Left renal cortex interstitium (tissue), 4 donors: Measurements from ENCODE around the gene DOCK1. TPM values are rescaled to one million over a fixed set of nuclear protein-coding genes. Genes with fewer than 3 reads are reported as not detected.

Experiments
- DNase-seq, 4 donors: peaks; one replicate each; pipeline ENCODE4 v3.0.0-alpha.2; 2013; ENCODE audit warnings: low read depth in 4 of 4, low spot score in 2 of 4, missing footprints in 1 of 4
- polyA plus RNA-seq, 4 donors: library from polyadenylated mRNA; unstranded; fragments of 120-200 nt; gene quantifications; one replicate each; pipeline ENCODE4 v1.2.1, GENCODE V29; 2013; ENCODE audit not compliant: insufficient read length in 4 of 4

Gene DOCK1
- polyA plus RNA-seq, 4 donors: 57.9 to 68.2 (median 64.3) TPM

DNA sequence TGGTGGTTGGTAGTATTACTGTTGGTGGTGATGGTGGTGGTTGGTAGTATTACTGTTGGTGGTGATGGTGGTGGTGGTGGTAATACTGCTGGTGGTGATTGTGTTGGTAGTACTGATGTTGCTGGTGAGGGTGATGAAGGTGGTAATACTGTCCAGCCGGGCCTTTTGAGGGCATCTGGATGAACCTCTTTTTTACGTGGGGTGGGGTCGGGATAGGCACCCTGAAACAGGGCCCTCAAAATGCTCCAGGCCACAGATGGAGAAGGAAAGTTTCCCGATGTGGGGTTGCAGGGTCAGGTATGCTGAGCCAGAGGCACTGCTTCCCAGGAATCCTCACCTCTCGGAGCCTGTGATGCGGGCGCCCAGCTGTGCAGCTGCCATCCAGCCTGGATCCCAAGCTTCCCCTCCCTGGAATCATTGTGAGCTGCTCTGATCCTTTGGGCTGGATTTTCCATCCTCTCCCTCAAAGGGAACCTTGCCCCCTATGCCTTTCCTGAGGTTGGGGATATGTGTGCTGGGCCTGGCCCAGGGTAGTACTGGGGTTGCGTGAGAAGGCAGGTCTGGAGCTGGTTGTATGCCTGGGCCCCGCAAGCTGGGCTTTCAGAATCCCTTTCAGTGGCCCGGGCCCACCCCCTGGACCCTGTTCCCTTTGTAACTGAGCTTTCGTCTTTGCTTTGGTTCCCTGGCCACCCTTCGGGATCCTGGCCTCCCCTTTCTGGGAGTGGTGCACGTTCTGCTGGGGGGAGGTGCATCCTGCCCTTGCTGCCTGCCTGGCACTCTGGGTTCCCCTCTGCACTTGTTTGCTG lies 43.3 kb downstream of the DOCK1 start:
- no peak for DNase-seq

DNA sequence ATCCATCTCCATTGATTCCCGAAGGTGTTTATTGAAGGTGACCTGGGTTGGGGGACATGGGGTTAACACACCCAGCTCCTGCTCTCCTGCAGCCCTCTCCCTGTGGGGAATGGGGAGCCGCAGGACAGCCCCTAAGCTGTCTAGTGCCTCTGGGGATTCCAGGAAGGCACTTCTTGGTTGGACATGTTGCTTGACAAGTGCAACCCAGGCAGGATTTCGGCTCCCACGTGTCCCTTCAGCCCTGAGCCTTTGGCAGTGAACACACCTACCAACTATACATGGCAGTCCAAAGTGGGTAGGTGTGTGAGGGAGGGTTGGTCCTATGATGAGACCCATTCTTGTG lies 43.9 kb downstream of the DOCK1 start:
- DNase-seq: no peak

DNA sequence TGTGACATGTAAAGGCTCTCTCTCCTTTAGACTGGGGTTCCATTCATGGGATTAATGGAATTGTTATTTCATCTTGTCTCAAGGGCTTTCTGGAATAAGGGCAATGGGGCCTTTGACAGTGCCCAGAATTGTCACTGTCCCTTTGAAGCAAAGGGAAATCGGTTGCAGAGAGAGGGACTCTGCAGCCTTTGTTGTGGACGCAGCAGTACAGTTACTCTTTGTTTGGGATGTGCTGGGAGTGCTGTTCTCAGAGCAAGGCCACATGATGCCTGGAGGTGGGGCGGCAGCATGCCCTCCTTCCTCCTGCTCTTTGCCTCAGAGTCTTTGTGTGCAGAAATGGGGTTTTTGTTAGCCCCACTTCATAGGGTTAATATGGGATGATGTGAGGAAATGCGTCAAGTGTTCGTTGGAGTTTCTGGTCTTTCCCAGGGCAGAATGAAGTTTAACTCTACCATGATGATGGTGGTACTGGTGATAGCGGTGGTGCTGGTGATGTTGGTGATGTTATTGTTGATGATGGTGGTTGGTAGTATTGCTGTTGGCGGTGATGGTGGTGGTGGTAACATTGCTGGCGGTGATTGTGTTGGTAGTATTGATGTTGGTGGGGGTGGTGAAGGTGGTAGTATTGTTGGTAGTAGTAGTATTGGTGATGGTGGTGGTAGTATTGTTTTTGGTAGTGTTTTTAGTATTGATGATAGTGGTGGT lies 45.3 kb downstream of the DOCK1 start:
- no peak for DNase-seq

DNA sequence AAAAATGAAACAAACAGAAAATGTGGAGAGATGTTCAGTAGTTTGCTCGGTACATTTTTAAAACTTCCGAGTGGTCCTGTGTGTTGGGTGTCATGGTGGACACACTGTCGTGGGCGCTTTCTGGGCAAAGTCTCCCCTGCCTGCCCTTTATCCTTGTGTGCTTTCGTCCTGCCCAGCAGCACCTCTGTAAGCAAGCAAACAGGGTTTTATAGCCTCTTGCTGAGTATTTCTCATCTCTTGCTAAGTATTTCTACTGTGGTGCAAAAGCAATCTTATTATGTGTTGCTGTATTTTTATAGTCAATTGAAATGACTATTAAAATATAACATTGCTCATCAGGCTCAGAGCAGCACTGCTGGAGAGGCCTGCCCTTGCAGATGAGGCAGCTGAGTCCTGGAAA lies 48.7 kb downstream of the DOCK1 start:
- no peak for DNase-seq

DNA sequence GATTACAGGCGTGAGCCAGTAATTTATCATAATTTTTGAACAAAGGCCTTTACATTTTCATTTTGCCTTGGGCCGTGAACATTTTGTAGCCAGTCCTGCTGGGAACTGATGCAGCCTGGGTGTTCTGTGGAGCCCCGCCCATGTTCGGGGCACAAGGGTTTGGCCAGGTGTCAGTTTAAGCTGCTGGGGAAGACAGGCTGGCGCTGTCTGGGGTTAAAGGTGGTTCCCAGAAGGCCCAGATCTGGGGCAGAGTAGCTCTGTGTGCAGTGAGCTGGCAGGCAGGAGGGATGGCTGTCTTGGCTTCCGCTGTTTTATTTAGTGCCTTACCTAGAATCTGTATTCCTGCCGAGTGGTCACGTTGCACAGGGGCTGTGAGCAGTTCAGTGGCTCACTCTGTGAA lies 50.2 kb downstream of the DOCK1 start:
- DNase-seq: no peak

DNA sequence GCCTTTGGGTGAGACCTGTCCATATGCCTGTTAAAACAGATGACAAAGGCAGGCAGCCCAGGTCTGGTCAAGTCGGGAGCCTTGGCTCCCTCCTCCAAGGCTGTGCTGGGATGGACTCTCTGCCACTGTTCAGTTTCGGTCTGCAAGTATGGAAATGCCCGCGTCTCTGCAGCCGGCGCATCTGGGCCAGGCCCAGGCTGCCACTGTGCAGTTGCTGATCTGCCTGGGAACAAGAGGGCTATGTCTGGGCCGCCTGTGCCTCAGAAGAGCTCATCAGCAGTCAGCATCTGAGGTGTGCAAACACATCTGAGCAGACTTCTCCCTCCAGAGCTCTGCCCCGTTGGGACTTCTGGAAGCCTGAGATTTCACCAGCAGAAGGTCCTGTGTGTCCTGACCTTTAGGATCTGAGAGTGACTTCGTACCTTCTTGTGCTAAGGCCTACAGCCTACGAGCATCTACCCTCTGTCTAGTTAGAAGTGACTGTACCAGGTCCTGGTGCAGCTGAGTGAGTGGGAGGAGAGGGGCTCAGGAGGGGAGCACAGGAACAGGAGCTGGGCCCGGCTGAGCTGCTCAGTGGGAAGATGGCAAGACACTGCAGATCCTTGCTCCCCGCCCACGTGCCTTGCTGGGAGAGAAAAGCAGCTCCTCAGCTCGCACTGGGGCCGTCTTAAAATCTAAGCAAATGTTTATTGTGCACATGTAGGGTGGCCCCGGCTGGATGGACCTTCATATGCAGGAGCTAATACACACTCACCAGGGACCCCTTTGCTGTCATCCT lies 50.9 kb downstream of the DOCK1 start:
- no peak for DNase-seq

DNA sequence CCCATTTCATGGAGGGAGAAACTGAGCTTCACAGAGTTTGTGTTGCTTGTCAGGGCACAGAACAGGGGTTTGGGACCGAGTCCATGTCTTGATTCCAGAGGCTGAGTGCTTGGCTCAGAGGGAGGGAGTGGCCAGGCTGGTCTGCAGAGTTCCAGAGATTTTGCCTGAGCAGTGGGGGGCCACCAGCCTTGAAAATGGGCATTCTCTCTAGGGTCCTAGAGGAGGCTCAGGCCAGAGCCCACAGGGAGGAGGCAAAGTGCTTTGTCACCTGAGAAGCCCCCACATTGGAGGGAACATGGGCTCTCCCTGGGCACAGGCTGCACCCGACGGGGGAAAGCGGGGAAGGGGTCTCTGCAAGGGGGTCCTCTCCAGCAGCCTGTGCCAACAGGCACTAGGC lies 51.5 kb downstream of the DOCK1 start:
- no peak for DNase-seq

DNA sequence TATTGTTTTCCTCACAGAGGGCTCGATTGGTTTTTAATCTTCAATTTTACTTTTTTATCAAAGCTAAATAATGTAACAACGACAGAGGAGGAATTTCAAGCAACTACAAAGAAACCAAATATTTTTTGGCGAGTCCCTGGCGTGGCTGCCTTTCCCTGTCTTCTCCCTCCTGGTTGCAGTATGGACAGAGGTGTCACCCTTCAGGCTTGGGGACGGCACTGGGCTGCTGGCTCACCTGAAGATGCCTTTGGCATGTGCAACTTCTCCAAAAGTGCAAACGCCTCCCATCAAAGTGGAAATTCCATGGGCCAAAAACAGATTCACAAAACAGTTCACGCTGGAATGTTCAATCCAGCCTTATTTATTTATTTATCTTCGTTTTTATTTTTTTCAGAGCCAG lies 51.9 kb downstream of the DOCK1 start:
- no peak for DNase-seq

DNA sequence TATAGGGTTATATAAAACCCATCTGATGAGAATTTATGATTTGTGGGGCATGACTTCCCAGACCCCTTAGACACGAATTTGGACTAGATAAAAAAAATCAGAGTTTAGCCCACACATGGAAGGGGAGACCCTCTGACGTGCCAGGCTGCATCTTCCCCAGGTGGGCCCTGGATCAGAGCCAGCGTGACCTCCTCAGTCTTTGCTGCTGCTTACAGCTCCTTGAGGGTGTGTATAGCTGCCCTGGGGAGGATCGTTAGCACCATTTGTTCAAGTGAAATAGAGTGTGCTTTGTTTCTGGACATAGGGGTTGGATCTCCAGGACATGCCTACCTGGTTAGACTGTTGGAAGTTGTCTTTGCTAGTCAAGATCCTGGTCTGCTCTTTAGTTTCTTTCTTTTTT lies 54.2 kb downstream of the DOCK1 start:
- DNase-seq: no peak

DNA sequence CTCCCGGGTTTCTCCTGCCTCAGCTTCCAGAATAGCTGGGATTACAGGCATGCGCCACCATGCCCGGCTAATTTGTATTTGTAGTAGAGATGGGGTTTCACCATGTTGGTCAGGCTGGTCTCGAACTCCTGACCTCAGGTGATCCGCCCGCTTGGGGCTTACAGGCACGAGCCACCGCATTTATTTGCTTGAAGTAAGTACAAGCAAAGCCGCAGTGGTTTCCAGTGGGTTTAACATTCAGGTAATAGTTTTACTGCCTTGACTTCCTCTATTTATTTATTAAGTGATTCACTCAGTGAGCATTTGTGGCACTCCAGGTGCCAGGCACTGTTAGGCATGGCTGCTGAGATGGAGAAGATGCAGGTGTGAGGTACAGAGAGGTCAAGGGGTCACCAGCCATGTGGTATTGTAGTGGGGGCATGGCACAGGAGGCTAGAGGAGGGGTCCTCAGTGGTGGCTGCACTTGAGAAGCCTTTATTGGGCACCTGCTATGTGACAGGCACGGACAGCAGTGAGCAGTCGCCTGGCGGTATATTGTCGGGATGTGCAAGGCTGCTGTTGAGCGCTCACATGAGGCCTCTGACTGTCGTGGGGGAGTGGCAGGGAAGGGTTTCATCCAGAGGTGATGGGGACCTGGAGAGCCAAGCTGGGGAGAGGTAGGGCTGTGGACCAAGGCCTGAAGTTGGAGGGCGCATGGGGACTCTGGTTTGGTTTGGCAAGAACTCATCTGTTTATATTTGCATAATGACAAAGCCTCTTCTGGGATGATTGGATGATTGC lies 54.9 kb downstream of the DOCK1 start:
- DNase-seq: no peak

DNA sequence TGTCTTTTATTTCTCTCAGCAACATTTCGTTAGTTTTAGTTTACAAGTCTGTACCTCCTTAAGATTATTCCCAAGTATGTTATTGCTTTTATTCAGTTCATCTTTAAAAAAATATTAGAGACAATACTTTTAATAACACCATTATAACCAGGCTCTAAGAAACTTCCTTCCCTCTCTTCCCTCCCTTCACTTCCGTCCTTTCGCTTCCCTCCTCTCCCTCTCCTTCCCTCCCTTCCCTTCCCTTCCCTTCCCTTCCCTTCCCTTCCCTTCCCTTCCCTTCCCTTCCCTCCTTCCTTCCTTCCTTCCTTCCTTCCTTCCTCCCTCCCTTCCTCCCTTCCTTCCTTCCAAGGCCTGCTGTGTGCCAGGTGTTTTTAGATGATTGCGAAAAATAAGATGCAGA lies 58.1 kb downstream of the DOCK1 start:
- DNase-seq: no peak

DNA sequence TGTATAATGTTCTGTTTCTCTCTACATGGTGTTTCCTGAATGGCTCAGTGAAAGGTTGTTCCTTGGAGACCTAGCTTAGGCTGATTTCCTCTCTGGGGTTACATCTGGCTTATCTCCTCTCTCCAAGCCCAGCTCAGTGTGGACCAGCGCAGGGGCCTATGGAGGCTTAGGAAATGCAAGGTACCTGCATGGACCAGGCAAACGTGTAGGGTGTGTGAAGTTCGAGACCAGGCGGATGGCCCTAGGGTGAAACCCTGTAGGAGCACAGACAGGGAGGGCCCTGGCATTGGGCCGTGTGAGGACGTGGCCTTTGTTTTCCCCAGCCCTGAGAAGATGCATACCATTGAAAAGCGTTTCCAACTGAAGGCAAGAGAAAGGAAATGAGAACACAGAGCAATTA lies 59.0 kb downstream of the DOCK1 start:
- DNase-seq: no peak

DNA sequence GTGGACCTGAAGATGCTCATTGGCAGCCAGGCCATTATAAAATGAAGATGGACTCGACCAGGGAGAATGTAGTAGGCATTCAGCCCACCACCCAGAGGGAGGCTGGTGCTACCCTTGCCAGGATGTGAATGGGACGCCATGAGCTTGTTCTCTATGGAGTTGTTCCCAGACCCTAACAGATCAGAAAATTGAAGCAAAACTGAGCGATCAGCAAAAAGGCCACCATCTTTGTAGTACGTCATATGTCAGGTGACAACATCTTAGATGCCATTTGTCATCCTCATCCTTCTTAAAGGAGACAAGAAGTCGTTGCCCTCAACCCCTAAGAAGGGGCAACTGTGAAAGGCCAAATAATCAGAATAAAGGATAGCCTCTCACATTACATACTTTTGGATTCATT lies 61.7 kb downstream of the DOCK1 start:
- no peak for DNase-seq

DNA sequence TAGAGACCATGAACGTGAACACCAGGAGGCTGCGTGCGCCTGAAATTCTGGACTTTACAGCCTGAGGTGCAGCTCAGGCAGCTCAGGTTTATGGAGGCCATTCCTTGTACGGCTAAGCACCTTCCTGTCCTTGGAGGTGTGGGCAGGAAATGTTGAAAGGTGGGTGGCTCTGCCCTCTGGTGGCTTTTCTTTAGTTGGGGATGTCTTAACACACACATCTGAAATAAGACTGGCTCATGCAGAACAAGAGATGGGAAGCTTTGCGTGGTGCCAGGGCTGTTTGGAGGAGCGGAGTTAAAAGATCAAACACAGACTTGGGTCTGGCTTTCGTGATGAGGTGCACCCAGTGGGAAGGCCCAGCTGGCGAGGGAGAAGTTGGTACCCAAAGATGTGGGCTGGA lies 64.1 kb downstream of the DOCK1 start:
- no peak for DNase-seq

DNA sequence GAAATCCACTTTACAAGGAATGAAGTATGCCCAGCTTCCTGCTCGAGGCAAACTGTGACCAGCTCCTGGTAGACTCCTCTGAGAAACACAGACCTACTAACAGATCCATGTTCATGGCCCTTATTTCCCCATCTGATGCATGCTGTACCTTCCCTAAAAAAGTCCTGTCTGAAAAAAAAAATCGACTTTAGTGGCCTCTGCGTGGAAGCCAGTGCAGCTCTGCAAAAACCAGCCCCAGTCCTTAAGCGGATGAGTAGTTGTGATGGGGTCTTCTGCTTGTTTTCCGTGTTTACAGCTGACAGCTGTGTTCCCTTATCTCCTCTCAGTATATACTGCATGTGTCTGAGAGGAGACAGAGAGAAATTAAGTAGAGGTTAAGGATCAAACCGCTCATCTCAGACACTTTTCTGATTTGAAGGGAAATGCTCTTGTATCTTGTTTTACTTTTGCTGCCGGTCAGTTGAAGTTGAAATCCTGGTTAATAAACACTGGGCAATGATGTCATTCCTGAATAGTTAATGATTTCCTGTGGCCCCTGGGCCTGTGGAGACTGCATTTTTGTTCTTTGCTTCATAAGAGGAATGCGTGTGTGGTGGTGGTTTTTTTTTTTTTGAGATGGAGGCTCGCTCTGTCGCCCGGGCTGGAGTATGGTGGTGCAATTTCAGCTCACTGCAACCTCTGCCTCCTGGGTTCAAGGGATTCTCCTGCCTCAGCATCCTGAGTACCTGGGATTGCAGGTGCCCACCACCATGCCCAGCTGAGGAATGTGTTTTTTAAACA lies 67.6 kb downstream of the DOCK1 start:
- DNase-seq: peak; percentile 54 to 83 (median 67)

DNA sequence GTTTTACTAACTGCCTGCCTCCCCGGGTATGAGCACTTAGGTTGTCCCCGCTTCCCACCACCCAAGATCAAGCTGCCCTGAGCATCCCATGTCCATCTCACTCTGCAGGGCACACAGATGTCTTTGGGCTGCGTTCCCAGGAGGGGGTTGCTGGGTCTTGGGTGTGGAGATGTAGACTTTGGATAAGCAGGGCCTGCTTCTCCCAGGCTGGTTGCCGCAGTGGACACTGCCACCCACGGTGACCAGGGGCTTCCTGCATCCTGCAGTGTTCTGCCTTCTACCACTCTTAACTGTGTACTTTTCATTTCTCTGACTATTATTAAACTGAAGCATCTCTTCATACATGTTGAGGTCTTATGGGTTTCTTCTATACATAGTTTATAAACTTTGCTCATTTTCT lies 70.0 kb downstream of the DOCK1 start:
- no peak for DNase-seq

DNA sequence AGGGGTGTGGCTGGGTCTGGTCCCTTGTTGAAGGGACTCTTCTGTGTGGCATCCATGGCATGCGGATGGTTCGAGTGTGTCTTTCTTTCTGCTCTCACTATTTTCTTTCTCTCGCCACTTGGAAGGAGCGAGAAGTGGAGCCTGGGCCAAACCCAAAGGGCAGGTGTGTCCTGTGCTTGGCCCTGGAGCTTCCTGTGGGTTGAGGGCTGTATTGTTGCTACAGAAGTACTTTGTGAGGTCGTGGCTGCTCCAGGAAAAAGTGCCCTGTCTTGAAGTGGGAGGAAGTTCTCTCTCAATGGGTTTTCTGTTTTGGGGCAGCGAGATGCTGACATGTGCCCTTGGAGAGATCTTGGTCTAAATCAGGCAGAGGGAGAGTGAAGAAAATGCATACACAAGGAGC lies 72.0 kb downstream of the DOCK1 start:
- DNase-seq: no peak

DNA sequence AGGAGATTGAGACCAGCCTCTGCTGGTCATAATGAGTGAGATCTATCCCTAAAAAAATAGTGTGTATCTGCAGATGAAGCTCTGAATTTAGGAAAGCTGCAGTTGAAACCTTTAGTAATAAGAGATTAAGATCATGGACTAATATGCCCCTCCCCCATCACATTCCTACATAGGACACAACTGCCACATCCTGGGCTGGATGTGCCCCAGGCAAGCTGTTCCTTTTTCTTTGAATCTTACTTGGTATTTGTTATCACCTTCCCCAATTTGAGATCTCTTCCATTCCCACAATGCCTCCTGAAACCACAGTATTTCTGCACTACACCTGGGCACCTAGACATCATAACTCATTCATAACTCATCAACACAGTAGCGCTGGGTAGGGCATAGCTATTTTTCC lies 74.1 kb downstream of the DOCK1 start:
- no peak for DNase-seq

DNA sequence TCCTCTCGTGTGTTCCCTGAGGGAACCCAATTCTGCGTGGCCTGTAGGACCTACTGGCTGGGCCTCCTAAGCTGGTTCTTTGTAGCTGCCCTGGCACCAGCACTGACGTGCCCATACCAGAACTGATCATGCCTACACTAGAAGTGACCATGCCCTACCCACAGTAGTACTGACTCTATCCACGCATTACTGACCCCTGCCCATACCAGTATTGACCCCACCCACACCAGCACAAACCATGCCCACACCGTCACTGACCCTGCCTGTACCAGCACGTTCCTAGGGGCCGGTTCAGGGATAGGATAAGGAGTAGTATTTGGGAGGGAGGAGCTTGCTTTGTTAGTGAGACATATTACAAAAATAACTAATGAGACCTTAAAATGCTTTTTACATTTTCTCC lies 88.0 kb downstream of the DOCK1 start:
- no peak for DNase-seq
